ENCODE results near the gene ARHGEF28. TPM values are rescaled to one million over a fixed set of nuclear protein-coding genes. Genes with fewer than 3 reads are reported as not detected.

ARHGEF28 gene
- total RNA-seq, 2 experiments from 2014 or later, result not detected

DNA sequence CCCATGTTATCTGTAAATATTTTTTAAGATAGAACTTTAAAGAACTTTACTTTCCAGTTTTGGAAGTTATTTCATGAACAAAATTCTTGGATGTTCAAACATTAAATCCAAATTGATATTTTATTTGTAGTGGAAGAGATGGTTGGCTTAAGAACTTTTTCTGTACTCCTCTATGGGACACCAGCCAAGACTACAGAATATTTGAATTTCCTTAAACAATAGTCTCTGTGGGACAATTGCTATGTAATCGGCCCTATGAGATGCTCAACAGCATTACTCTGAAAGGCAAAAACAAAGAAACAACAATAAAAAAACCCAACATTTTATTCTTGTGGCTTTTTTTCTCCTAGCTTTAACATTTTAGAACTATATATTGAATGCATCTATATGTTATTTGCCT lies 289.3 kb downstream of the ARHGEF28 start:
- CTCF ChIA-PET, result no interaction called here
- Mint-ChIP-seq H3K36me3 (ENCODE audit: low read depth) (no peaks in the 10 kb centered on the region), H3K4me3 (no peak overlapping the region), H3K27ac (no peak overlapping the region), H3K9me3 (no peaks in the 10 kb centered on the region), H3K27me3 (peaks cover 10% of the 10 kb centered on the region), H3K4me1 (peaks cover 5% of the 10 kb centered on the region)
- POLR2A ChIA-PET, result no interaction called here
- DNase-seq, result no peak

DNA sequence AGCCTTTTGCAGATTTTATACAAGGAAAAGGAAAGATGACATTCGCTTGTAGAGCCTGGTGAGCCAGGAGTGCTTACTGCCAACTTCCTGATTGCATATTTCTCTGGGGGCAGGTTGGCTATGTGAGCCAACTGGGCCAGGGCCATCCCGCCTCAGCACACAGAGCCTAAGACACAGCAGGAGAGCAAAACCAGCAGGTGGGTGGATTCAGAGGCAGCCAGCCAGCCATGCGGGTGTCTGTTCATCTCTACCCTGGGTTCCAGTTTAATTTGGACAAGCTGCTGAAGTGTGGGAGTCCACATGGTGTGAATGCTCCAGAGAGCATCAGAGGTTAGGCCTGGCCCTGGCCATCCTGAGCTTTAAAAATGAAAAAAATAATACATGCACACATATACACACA lies 291.4 kb downstream of the ARHGEF28 start:
- H3K36me3 Mint-ChIP-seq (ENCODE audit: low read depth), result no peaks in the 10 kb centered on the region
- H3K4me1 Mint-ChIP-seq, result peaks cover 5% of the 10 kb centered on the region
- POLR2A ChIA-PET, result no interaction called here
- no peak overlapping the region for H3K4me3 Mint-ChIP-seq
- CTCF ChIA-PET, result no interaction called here
- no peak for DNase-seq
- H3K9me3 Mint-ChIP-seq, result no peaks in the 10 kb centered on the region
- peaks cover 14% of the 10 kb centered on the region for H3K27me3 Mint-ChIP-seq
- H3K27ac Mint-ChIP-seq, result no peak overlapping the region

DNA sequence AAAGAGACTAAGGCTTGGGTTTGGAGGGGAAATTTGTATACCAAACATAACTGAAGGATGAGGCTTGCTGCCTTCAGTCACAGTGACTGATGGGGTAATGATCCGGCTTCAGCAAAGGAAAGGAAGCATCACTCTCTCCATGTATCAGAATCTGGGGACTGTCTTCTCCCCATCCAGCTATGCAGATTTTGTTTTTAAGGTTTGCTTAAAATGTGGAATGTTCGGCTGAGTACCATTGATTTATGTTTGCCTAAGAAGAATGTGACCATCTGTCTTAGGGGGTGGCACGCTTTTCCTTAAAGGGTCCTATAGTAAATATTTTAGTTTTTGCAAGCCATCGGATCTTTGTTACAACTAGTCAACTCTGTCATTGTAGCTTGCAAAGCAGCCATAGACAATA lies 291.9 kb downstream of the ARHGEF28 start:
- H3K27me3 Mint-ChIP-seq, result peaks cover 14% of the 10 kb centered on the region
- peaks cover 4% of the 10 kb centered on the region for H3K4me1 Mint-ChIP-seq
- no peak overlapping the region for H3K4me3 Mint-ChIP-seq
- H3K27ac Mint-ChIP-seq, result no peak overlapping the region
- CTCF ChIA-PET, result interaction anchor here (1.1 kb wide), 1 partner anchor 15 kb away, joined by 3 read pairs; no protein-coding TSS in a partner anchor
- H3K36me3 Mint-ChIP-seq (ENCODE audit: low read depth), result no peaks in the 10 kb centered on the region
- no peaks in the 10 kb centered on the region for H3K9me3 Mint-ChIP-seq
- POLR2A ChIA-PET, result no interaction called here
- no peak for DNase-seq

DNA sequence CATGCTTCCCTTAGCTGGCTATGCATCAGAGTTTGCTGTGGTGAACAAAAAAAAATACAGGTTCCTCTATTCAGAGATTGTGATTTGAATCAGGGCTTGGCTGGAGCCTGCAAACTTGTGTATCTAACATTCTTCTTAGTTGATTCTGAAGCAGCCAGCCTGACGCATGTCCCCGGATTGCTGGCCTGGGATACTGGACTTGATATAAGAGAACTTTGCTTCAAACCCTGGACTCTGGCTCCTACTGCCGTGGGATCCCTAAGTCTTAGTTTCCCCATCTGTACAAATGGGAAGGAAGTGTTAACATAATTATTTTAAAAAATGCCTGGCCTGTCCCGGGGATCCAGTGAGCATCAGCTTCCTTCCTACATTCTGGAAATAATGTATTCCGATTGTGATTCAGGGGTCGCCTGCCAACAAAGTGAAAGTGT lies 292.8 kb downstream of the ARHGEF28 start:
- DNase-seq, result no peak
- Mint-ChIP-seq H3K4me1 (no peaks in the 10 kb centered on the region), H3K27me3 (peaks cover 17% of the 10 kb centered on the region), H3K36me3 (ENCODE audit: low read depth) (no peaks in the 10 kb centered on the region), H3K4me3 (no peak overlapping the region), H3K27ac (no peak overlapping the region), H3K9me3 (no peaks in the 10 kb centered on the region)
- POLR2A ChIA-PET, result no interaction called here
- CTCF ChIA-PET, result interaction anchor here (1.1 kb wide), 1 partner anchor 16 kb away, joined by 3 read pairs; no protein-coding TSS in a partner anchor

DNA sequence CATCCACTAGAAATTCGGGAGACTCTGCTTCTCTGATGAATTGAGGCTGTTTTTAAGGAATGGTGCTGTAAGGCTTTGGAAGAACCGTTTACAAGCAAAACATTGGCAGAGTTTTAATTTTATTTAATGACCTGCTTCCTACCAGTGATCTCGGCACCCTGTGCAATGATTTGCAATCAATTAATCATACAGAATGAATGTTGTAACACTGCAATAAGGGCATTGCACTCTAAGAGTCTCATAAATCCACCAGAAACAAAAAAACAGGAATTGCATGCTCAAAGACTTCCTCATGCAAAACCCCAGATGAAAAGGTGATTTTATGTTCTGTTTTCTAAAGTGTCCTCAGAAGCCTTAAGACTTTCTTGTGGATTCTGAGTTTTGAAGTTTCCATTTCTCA lies 295.7 kb downstream of the ARHGEF28 start:
- Mint-ChIP-seq H3K36me3 (ENCODE audit: low read depth) (no peaks in the 10 kb centered on the region), H3K27ac (no peak overlapping the region), H3K4me1 (no peaks in the 10 kb centered on the region), H3K27me3 (peaks cover 27% of the 10 kb centered on the region), H3K9me3 (no peaks in the 10 kb centered on the region), H3K4me3 (no peak overlapping the region)
- DNase-seq, result no peak
- ChIA-PET CTCF (no interaction called here), POLR2A (no interaction called here)

DNA sequence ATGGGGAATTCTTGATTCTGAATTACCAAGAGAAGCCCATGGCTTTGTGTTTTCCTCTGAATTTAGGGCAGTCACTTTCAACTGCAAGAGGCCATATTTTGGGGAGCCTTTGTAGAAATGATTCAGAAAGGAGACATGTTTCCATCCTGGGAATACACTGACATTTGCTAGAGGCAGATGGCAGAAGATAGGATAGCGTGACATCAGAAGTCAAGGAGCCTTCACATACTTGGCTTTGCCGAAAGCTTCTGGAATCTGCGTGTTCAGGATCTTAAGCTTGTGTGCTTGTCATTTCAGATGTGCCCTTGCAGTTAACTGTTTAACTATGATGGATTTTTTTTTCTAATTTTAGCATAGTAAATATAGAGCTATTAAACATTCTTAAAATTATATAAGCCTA lies 296.2 kb downstream of the ARHGEF28 start:
- CTCF ChIA-PET, result no interaction called here
- Mint-ChIP-seq H3K4me3 (no peak overlapping the region), H3K4me1 (no peaks in the 10 kb centered on the region), H3K36me3 (ENCODE audit: low read depth) (no peaks in the 10 kb centered on the region), H3K27me3 (peaks cover 27% of the 10 kb centered on the region), H3K9me3 (no peaks in the 10 kb centered on the region), H3K27ac (no peak overlapping the region)
- POLR2A ChIA-PET, result no interaction called here
- no peak for DNase-seq

DNA sequence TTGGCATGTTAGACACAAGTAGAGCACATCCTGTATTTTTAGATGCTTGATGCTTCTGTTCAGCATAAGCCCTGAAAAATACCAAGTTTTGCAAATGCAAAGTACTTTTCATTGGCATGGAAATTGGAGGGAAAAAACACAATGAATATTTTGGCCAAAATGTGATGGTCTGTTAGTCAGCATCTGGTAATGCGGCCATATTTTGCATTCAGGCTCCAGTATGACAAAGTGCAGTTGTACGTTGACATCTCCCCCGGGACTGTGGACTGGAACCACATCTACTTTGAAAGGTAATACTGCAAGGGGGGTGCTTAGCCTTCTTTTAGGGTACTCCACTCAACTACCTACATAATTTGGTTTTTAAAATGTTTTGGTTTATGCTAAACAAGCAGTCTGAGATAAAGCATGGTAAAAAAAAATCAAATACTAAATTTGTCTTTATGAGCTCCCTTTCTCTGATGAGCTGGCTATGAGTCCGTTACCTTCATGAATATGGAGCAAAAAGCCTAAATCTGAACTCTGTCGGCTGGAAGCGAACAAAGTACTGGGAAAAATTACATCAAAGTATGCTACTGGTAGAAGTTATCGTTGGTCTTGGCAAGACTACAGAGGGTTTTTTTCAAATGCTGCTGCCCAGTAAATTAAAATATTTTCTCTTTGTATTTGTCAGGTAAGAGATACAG lies 297.0 kb downstream of the ARHGEF28 start:
- no peak overlapping the region for H3K4me3 Mint-ChIP-seq
- no peaks in the 10 kb centered on the region for H3K36me3 Mint-ChIP-seq (ENCODE audit: low read depth)
- CTCF ChIA-PET, result no interaction called here
- H3K4me1 Mint-ChIP-seq, result no peaks in the 10 kb centered on the region
- peaks cover 25% of the 10 kb centered on the region for H3K27me3 Mint-ChIP-seq
- POLR2A ChIA-PET, result no interaction called here
- no peak for DNase-seq
- no peak overlapping the region for H3K27ac Mint-ChIP-seq
- no peaks in the 10 kb centered on the region for H3K9me3 Mint-ChIP-seq

DNA sequence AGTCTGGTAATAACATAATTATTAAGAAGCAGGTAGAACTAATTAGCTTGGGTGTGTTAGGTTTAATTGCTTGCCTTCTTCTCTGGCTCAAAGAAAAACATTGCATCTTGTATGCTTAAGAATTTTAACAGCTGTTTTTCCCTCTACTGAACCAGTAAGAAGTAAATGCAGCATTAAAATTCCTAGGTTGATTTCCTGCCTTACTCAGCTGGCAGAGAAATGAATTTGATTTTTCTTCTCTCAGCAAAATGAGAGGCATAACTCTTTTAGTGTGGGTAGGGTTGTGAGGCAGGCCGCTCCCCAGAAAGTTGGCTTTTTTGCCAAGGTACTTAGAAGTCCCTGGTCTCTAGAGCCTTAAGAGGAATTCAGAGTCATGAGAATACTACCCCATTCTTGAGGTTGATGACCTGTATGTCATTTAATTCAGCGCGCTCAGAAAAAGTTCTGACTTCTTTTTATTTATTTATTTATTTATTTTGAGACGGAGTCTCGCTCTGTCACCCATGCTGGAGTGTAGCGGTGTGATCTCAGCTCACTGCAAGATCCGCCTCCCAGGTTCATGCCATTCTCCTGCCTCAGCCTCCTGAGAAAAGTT lies 302.6 kb downstream of the ARHGEF28 start:
- no peak overlapping the region for H3K4me3 Mint-ChIP-seq
- no peak overlapping the region for H3K27ac Mint-ChIP-seq
- CTCF ChIA-PET, result no interaction called here
- no peaks in the 10 kb centered on the region for H3K4me1 Mint-ChIP-seq
- H3K9me3 Mint-ChIP-seq, result no peaks in the 10 kb centered on the region
- peaks cover 12% of the 10 kb centered on the region for H3K27me3 Mint-ChIP-seq
- POLR2A ChIA-PET, result no interaction called here
- DNase-seq, result no peak
- H3K36me3 Mint-ChIP-seq (ENCODE audit: low read depth), result no peaks in the 10 kb centered on the region

DNA sequence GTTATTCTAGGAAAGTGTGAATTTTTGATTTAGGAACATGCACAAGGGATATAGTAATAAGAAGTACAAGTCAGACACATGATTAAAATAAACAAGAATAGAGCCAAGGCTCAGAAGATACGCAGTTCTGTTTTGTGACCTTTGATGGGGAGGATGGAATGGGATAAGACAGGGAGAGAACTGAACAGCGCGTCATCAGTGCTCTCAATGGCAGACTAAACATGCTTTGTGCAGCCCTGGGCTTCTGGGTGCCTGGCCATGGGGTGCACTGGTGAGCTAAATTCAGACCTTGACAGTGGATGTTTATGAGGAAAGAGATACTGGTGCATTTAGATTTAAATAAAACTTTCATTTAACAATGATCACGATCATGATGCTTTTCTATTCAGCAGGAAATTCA lies 309.7 kb downstream of the ARHGEF28 start:
- ChIA-PET CTCF (no interaction called here), POLR2A (no interaction called here)
- no peak for DNase-seq
- no peak overlapping the region for H3K27ac Mint-ChIP-seq
- no peaks in the 10 kb centered on the region for H3K9me3 Mint-ChIP-seq
- no peak overlapping the region for H3K4me3 Mint-ChIP-seq
- peaks cover 15% of the 10 kb centered on the region for H3K27me3 Mint-ChIP-seq
- H3K4me1 Mint-ChIP-seq, result no peaks in the 10 kb centered on the region
- no peaks in the 10 kb centered on the region for H3K36me3 Mint-ChIP-seq (ENCODE audit: low read depth)

DNA sequence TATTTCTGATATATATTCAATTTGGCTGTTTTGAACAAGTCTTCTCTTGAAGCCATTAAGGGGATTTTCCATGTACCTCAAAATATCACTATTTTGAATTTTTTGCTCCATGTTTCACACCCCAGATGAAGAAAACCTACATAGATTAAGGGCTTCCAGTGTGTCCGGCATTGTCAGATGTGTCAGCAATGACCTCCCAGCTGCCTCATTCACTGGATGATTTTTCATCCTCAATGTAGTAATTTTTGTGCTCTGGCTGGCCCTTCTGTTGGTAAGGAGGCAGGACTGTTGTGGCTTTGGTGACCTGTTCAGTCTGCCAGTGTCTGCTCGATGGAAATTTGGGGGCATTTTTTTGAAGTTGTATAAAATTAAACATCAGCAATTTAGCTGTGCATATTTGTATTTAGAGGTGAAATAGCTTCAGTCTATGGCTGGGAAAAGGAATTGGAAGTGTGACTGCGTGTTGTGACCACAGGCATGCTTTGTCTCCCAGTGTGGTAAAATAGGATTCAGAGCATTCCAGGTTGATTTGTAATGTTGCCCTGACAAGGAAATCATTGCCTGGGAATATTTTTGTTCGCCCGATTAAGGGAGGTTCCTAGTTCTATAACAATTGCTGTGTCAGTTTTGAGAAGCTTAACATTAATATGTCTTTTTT lies 312.4 kb downstream of the ARHGEF28 start:
- Mint-ChIP-seq H3K9me3 (no peaks in the 10 kb centered on the region), H3K27ac (no peak overlapping the region), H3K27me3 (peaks cover 18% of the 10 kb centered on the region), H3K36me3 (ENCODE audit: low read depth) (no peaks in the 10 kb centered on the region), H3K4me3 (no peak overlapping the region), H3K4me1 (no peaks in the 10 kb centered on the region)
- POLR2A ChIA-PET, result no interaction called here
- DNase-seq, result no peak
- CTCF ChIA-PET, result no interaction called here

DNA sequence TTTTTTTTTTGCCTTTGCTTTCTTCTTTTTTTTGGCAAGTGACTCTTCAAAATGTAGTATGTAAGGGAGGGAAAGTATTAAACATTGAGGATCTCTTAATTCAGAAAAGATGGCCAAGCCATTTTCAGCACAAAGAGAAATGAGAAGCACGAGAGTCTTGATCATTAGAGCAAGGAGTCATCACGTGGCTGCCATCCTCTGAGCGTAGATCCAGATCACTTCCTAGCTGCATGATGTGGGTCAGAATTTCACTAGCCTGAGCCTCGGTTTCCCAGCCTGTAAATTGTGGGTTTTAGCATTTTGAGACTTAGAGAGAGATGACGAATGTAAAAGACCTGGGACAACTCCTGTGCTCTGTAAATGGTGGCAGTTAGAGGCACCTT lies 312.9 kb downstream of the ARHGEF28 start:
- Mint-ChIP-seq H3K4me1 (no peaks in the 10 kb centered on the region), H3K27me3 (peaks cover 18% of the 10 kb centered on the region), H3K9me3 (no peaks in the 10 kb centered on the region), H3K4me3 (no peak overlapping the region), H3K36me3 (ENCODE audit: low read depth) (no peaks in the 10 kb centered on the region), H3K27ac (no peak overlapping the region)
- DNase-seq, result no peak
- ChIA-PET CTCF (no interaction called here), POLR2A (no interaction called here)

DNA sequence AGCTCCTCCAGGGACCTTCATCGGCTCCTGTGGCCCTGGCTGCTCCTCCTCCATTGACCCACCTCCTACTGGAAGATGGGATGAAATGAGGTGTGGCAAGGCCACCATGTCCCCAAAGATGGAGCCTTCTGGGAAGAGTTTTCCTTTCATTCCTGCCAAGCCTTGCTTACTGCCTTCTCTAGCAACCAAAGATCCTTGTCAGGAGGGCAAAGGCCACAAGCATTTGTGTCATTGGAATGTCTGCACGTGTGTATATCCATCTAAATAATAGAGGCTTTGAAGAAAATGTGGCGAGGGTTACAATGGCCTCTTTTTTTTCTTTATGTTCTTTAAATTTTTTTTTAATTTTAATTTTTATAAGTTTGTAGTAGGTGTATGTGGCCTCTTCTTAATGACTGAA lies 313.6 kb downstream of the ARHGEF28 start:
- Mint-ChIP-seq H3K27me3 (peaks cover 18% of the 10 kb centered on the region), H3K4me1 (no peaks in the 10 kb centered on the region), H3K27ac (no peak overlapping the region), H3K36me3 (ENCODE audit: low read depth) (no peaks in the 10 kb centered on the region), H3K4me3 (no peak overlapping the region), H3K9me3 (no peaks in the 10 kb centered on the region)
- CTCF ChIA-PET, result no interaction called here
- POLR2A ChIA-PET, result no interaction called here
- no peak for DNase-seq

DNA sequence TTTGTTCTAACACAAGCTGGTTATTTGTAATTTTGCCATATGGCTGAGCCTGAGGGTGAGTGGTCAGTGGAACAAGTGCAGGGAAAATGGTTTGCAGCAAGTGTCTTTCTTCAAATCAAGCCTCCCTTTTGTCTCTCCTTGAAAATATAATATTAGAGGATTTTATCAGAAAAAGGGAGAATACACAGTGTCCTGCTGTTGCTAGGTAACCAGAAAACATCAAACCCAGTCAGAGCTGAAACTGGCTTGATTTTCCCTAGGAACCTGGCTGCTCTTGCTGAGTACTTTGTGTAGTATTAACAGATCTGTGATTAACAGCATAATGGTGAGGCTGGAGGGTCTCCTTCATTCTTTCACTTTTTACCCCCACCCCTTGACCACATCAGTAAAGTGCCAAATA lies 314.0 kb downstream of the ARHGEF28 start:
- Mint-ChIP-seq H3K9me3 (no peaks in the 10 kb centered on the region), H3K27me3 (peaks cover 16% of the 10 kb centered on the region), H3K4me3 (no peak overlapping the region), H3K27ac (no peak overlapping the region), H3K36me3 (ENCODE audit: low read depth) (no peaks in the 10 kb centered on the region), H3K4me1 (no peaks in the 10 kb centered on the region)
- POLR2A ChIA-PET, result no interaction called here
- no peak for DNase-seq
- CTCF ChIA-PET, result no interaction called here

DNA sequence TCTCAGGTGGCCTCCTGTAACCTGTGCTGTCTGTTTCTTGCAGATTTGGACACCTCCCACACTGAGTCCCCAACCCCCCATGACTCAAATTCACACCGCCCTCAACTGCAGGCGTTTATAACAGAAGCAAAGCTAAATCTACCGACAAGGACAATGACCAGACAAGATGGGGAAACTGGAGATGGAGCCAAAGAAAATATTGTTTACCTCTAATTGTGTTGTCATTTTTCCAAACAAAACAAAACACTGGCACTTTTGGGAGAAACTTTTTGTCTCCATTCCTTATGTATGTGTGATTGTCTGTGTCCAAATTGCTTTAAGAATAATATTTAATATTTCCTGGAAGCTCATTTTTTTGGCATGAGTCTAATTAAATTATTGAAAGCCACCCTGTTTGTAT lies 314.8 kb downstream of the ARHGEF28 start:
- ChIA-PET POLR2A (no interaction called here), CTCF (no interaction called here)
- Mint-ChIP-seq H3K36me3 (ENCODE audit: low read depth) (no peaks in the 10 kb centered on the region), H3K4me1 (no peaks in the 10 kb centered on the region), H3K9me3 (no peaks in the 10 kb centered on the region), H3K4me3 (no peak overlapping the region), H3K27ac (no peak overlapping the region), H3K27me3 (peaks cover 14% of the 10 kb centered on the region)
- DNase-seq, result no peak

All from activated CD4-positive, alpha-beta memory T cell treated with anti-CD3 and anti-CD28 coated beads, Interleukin-2, amount 10 ng/mL, durations not matched to agents 7 days and 5 days (primary cell).